T-cell (primary cell): Measurements from ENCODE around the gene RNASEH1. TPM values are rescaled to one million over a fixed set of nuclear protein-coding genes. Genes with fewer than 3 reads are reported as not detected.

Experiments
- ATAC-seq, 4 experiments: fragments of 200-7000 bp in 3 of 4; fragments of 150-1000 bp in 1 of 4; cut with Tn5 transposase; replicated peaks in 1 of 4; 1 replicate in 3 of 4; 2 replicates in 1 of 4; pipeline ENCODE4 v1.10.0; 2021; ENCODE audit warnings: moderate library complexity in 3 of 4, mild to moderate bottlenecking in 2 of 4, moderate number of reproducible peaks in 1 of 4
- CTCF ChIA-PET, 2 donors: fragments of 300-600 bp; sonication (Branson Sonifier 250); formaldehyde crosslinking; loops; one replicate each; lab custom pipeline; 2022; ENCODE audit warnings: antibody characterized with exemption in 2 of 2; lab: Charles Lee
- POLR2A ChIA-PET, 2 donors: fragments of 300-600 bp; sonication (Branson Sonifier 250); formaldehyde crosslinking; loops; one replicate each; lab custom pipeline; 2022; ENCODE audit warnings: antibody characterized with exemption in 2 of 2; lab: Charles Lee
- DNase-seq, 35 experiments: peaks; one replicate each; pipeline versions ENCODE4 v3.0.0 to v3.0.0-alpha.2; 2013 to 2023
- H3K27ac ChIP-seq: one replicate; pipeline ENCODE4 v1.5.1; 2013; ENCODE audit warnings: low read length
- H3K27me3 ChIP-seq, 2 experiments: replicated peaks in 1 of 2; 1 replicate in 1 of 2; 2 replicates in 1 of 2; pipeline versions ENCODE4 v1.6.1 to v1.7.0; 2013; ENCODE audit warnings: low read length in 1 of 2, mixed read lengths in 1 of 2; ENCODE audit not compliant: control insufficient read depth in 2 of 2, insufficient read depth in 2 of 2; ENCODE audit errors: extremely low read depth in 1 of 2
- H3K36me3 ChIP-seq, 2 donors: 1 replicate in 1 of 2; 2 replicates in 1 of 2; pipeline versions ENCODE4 v1.6.1 to v1.7.0; 2013; ENCODE audit warnings: low read length in 1 of 2; ENCODE audit not compliant: control insufficient read depth in 2 of 2, insufficient read depth in 1 of 2; ENCODE audit errors: extremely low read depth in 1 of 2
- H3K4me1 ChIP-seq, 2 experiments: 1 replicate in 1 of 2; 2 replicates in 1 of 2; pipeline versions ENCODE4 v1.6.1 to v1.7.0; 2013; ENCODE audit warnings: low read length in 2 of 2, mixed read lengths in 1 of 2; ENCODE audit not compliant: insufficient read depth in 2 of 2, control insufficient read depth in 1 of 2; ENCODE audit errors: extremely low read depth in 1 of 2
- H3K4me3 ChIP-seq, 2 donors: 1 replicate in 1 of 2; 2 replicates in 1 of 2; pipeline versions ENCODE4 v1.5.1 to v1.7.0; 2013; ENCODE audit warnings: mild to moderate bottlenecking in 2 of 2, low read length in 1 of 2, moderate library complexity in 1 of 2; ENCODE audit not compliant: control insufficient read depth in 1 of 2; ENCODE audit errors: extremely low read depth in 1 of 2
- H3K9me3 ChIP-seq: 2 replicates; pipeline ENCODE4 v1.7.0; 2013
- H3K27ac Mint-ChIP-seq, 2 donors: one replicate each; pipeline ENCODE4 v1.8.0; 2020 to 2021; ENCODE audit warnings: mild to moderate bottlenecking in 2 of 2, mixed read lengths in 2 of 2
- H3K27me3 Mint-ChIP-seq, 2 donors: one replicate each; pipeline ENCODE4 v1.8.0; 2021 to 2022; ENCODE audit warnings: mixed read lengths in 2 of 2
- H3K36me3 Mint-ChIP-seq: one replicate; pipeline ENCODE4 v1.8.0; 2021; ENCODE audit warnings: mixed read lengths
- H3K4me1 Mint-ChIP-seq, 3 donors: one replicate each; pipeline ENCODE4 v1.8.0; 2020 to 2022; ENCODE audit warnings: mixed read lengths in 3 of 3, mild to moderate bottlenecking in 1 of 3
- H3K4me3 Mint-ChIP-seq, 3 donors: one replicate each; pipeline ENCODE4 v1.8.0; 2020 to 2022; ENCODE audit warnings: mild to moderate bottlenecking in 3 of 3, mixed read lengths in 3 of 3, moderate library complexity in 3 of 3
- H3K9me3 Mint-ChIP-seq, 3 donors: one replicate each; pipeline ENCODE4 v1.8.0; 2020 to 2022; ENCODE audit warnings: mixed read lengths in 3 of 3
- WGBS: methylation state at CpG from one replicate; pipeline ENCODE4 v1.1.5; 2013; ENCODE audit warnings: missing lambda C conversion rate; ENCODE audit not compliant: insufficient coverage; 5-methylcytosine and 5-hydroxymethylcytosine counted together
- total RNA-seq, 35 experiments: library from RNA in 6 of 35; stranded (reverse) in 6 of 35; fragments of 120-200 nt in 1 of 35; gene quantifications; one replicate each; pipeline versions ENCODE4 v1.2.1 to v1.2.4 and lab custom pipeline; 2013 to 2026

RNASEH1 gene
- total RNA-seq (10 to 100 TPM; 24.1 to 28.4 (median 25.2) TPM), total RNA-seq (lab: John Stamatoyannopoulos, UW) (26.8 to 65.0 (median 37.3) reads per million in 29 experiments)
- total RNA-seq (2013), result 23.7 TPM

DNA sequence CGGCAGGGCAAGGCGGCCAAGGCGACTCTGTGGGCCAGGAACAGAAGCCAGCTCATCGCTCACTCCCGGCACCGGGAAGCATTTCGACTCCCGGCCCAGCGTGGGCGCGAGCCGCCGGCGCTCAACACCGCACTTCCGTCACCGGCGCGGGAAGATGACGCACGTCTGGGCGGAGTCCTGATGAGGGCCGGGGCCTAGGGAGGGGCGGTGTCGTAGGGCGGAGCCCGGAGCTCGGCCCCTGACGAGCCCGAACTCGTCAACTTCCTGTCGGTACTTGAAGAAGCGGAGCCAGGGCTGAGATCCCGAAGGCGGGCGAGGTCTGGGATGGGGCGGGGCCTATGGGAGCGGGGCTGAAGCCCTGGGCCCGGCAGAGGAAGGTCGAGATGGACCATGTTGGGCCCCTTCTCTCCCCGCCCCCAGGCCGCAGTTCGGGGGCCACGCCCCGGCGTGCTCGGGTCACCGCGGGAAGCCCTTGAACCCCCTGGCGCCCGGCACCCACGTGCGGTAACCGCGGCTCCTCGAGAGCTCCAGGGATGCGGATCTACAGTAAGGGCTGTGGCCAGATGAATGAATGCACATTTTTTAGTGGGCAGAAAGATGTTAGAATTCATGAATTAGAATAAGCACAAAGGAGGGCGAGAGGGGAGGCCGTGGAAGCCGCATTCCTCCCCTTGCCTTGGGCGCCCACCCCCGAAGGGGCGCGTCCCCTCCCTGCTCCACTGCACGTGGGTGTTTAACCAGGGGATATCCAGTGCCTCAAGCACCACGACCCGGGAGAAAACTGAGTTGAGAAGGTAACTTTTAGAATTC is at the start of gene RNASEH1:
TSS of gene RNASEH1 (minus strand) at position 129 of the 810 bp plus-strand sequence. CDS start at position 56, 73 bp downstream.
- peaks cover 30% of the 10 kb centered on the region for H3K36me3 Mint-ChIP-seq
- H3K27me3 ChIP-seq, result no peaks in the 10 kb centered on the region
- peak within 1 kb of the TSS; percentile 76 to 98 for H3K4me3 ChIP-seq
- CTCF ChIA-PET, result interaction anchor here (0.5 to 1.3 kb wide), 4 partner anchors 12 to 39 kb away, joined by 3 to 10 read pairs (median 4); partner anchors contain the start of genes ADI1 (in 1 of the 2) and RPS7 (in 1 of the 2)
- no peaks in the 10 kb centered on the region for H3K27me3 Mint-ChIP-seq
- no peaks in the 10 kb centered on the region for H3K9me3 ChIP-seq
- POLR2A ChIA-PET, result interaction anchor here in 1 of 2 donors (1.0 to 1.3 kb wide), 3 partner anchors 18 to 180 kb away, joined by 3 to 7 read pairs (median 4); no protein-coding TSS in a partner anchor
- H3K9me3 Mint-ChIP-seq, result no peaks in the 10 kb centered on the region
- H3K27ac ChIP-seq, result peak within 1 kb of the TSS; percentile 92
- ATAC-seq (peak; percentile 96 to 98 (median 98)), DNase-seq (peak; percentile 90 to 99 (median 96))
- peak within 1 kb of the TSS; percentile 84 to 90 (median 87) for H3K4me3 Mint-ChIP-seq
- H3K4me1 ChIP-seq, result peaks cover 14 to 15% of the 10 kb centered on the region in 2 experiments
- H3K36me3 ChIP-seq, result peaks cover 4 to 34% of the 10 kb centered on the region in 2 donors
- peaks cover 19 to 38% (median 32%) of the 10 kb centered on the region in 3 donors for H3K4me1 Mint-ChIP-seq
- under 1% methylated on average over 58 of the region's 67 CpGs for WGBS
- H3K27ac Mint-ChIP-seq, result peak within 1 kb of the TSS; percentile 83 to 92

GRCh38 chr2:3606370-3607201 is 48.5 kb upstream of the RNASEH1 start:
- Histone ChIP-seq H3K4me1 (peaks cover 2% of the 10 kb centered on the region in 2 experiments), H3K36me3 (no peaks in the 10 kb centered on the region), H3K27me3 (peaks cover 0 to 4% of the 10 kb centered on the region in 2 experiments), H3K4me3 (no peak overlapping the region), H3K27ac (no peak overlapping the region), H3K9me3 (no peaks in the 10 kb centered on the region)
- DNase-seq (no peak), ATAC-seq (no peak)
- Mint-ChIP-seq H3K36me3 (peaks cover 3% of the 10 kb centered on the region), H3K27me3 (no peaks in the 10 kb centered on the region), H3K4me3 (no peak overlapping the region), H3K4me1 (peaks cover 9 to 18% (median 10%) of the 10 kb centered on the region in 3 donors), H3K9me3 (no peaks in the 10 kb centered on the region), H3K27ac (no peak overlapping the region)
- ChIA-PET POLR2A (no interaction called here), CTCF (no interaction called here)
- 92% methylated on average over 31 of the region's 37 CpGs for WGBS

DNA sequence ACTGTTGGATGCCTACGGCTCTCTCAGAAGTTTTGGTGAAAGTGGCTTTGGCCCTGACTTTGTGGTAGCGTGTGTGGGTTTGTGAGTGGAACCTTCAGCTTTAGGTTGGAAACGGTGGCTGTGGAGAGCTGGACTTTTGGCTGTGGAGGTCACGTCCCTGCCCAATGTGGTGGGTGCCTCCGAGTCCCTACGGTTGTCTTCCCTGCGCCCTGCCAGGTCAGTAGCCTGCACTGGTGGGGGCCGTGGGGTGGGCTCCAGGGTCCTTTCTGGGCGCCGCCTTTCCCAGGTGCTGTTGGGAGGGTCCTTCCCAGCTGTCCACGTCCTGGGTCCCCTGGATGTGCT is 47.9 kb upstream of the RNASEH1 start:
- Mint-ChIP-seq H3K9me3 (no peaks in the 10 kb centered on the region), H3K4me3 (peak overlapping the region in 1 of 3 donors; percentile 73), H3K27me3 (no peaks in the 10 kb centered on the region), H3K36me3 (no peaks in the 10 kb centered on the region), H3K27ac (no peak overlapping the region), H3K4me1 (peaks cover 9 to 18% (median 10%) of the 10 kb centered on the region in 3 donors)
- Histone ChIP-seq H3K9me3 (no peaks in the 10 kb centered on the region), H3K27ac (no peak overlapping the region), H3K4me3 (no peak overlapping the region), H3K27me3 (peaks cover 0 to under 1% of the 10 kb centered on the region in 2 experiments), H3K4me1 (peaks cover 2% of the 10 kb centered on the region in 2 experiments), H3K36me3 (no peaks in the 10 kb centered on the region)
- ChIA-PET CTCF (no interaction called here), POLR2A (no interaction called here)
- ATAC-seq, result no peak
- no peak for DNase-seq
- WGBS, result 88% methylated on average over 11 of the region's 11 CpGs

GRCh38 chr2:3604991-3605961 is 47.1 kb upstream of the RNASEH1 start:
- peak in 18 of 35 experiments; percentile 10 to 64 (median 34) for DNase-seq
- peak overlapping the region; percentile 36 to 73 (median 64) for H3K4me3 Mint-ChIP-seq
- H3K9me3 Mint-ChIP-seq, result no peaks in the 10 kb centered on the region

DNA sequence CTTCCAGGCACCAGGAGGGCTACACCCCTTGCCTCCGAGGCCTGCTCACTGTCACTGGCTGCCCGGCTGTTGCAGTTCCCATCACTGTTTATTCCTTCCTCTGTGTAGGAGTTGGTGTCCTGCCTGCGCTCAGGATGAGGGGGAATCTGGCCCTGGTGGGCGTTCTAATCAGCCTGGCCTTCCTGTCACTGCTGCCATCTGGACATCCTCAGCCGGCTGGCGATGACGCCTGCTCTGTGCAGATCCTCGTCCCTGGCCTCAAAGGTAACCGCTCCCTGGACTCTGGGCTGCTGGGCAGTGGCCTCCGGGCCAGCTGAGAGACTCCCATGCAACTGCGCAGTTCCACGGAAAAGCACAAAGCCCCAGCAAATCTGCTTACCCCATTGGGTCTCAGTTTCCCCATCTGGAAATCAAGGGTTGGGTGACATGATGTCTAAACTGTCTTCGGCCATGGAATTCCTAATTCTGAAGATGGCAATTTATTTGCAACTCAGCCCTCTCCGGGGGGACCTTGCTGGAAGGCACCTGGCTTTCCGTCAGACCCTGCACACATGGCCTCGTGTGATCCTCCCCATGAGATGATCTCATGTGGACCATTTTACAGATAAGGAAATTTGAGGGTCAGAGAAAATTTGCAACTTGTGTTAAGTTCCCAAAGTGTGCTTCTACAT is 46.2 kb upstream of the RNASEH1 start:
- Histone ChIP-seq H3K36me3 (no peaks in the 10 kb centered on the region), H3K4me3 (no peak overlapping the region), H3K27ac (no peak overlapping the region), H3K9me3 (no peaks in the 10 kb centered on the region), H3K4me1 (peaks cover 2% of the 10 kb centered on the region in 2 experiments), H3K27me3 (no peaks in the 10 kb centered on the region)
- 96% methylated on average over 8 of the region's 16 CpGs for WGBS
- Mint-ChIP-seq H3K4me3 (no peak overlapping the region), H3K36me3 (no peaks in the 10 kb centered on the region), H3K4me1 (peaks cover 9 to 18% (median 10%) of the 10 kb centered on the region in 3 donors), H3K27ac (no peak overlapping the region), H3K27me3 (no peaks in the 10 kb centered on the region), H3K9me3 (no peaks in the 10 kb centered on the region)
- CTCF ChIA-PET, result no interaction called here
- POLR2A ChIA-PET, result no interaction called here
- no peak for DNase-seq
- no peak for ATAC-seq

More at GRCh38 chr2:3604991-3605961, 47.1 kb upstream of the RNASEH1 start:
- Histone ChIP-seq H3K4me1 (peaks cover 2% of the 10 kb centered on the region in 2 experiments), H3K27me3 (no peaks in the 10 kb centered on the region), H3K4me3 (no peak overlapping the region), H3K9me3 (no peaks in the 10 kb centered on the region), H3K36me3 (no peaks in the 10 kb centered on the region), H3K27ac (no peak overlapping the region)
- no peaks in the 10 kb centered on the region for H3K36me3 Mint-ChIP-seq
- no peaks in the 10 kb centered on the region for H3K27me3 Mint-ChIP-seq
- POLR2A ChIA-PET, result no interaction called here
- H3K27ac Mint-ChIP-seq, result peak overlapping the region in 1 of 2 donors; percentile 59
- 89% methylated on average over 15 of the region's 44 CpGs for WGBS
- CTCF ChIA-PET, result no interaction called here
- peaks cover 9 to 18% (median 10%) of the 10 kb centered on the region in 3 donors for H3K4me1 Mint-ChIP-seq
- ATAC-seq, result peak in 2 of 4 experiments; percentile 29 to 52
